ENCODE measurements around the gene GPR157.
"Not testable (repeated sequence)": the region's sequence is repeated elsewhere in the genome, so short reads cannot be mapped to it uniquely, and the experiment has no call there.

GPR157 gene

DNA sequence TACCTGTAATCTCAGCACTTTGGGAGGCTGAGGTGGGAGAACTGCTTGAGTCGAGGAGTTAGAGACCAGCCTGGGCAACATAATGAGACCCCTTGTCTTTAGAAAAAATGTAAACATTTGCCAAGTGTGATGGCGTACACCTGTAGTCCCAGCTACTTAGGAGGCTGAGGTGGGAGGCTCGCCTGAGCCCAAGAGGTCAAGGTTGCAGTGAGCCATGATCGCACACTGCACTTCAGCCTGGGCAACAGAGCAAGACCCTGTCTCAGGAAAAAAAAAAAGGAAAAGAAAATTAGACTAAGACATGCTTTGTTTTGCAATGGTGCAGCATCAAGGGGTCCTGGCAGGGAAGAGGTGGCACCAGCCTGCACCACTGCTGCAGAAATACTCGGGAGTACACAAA is 16.8 kb upstream of the GPR157 start:
- DNase-seq = no peak

DNA sequence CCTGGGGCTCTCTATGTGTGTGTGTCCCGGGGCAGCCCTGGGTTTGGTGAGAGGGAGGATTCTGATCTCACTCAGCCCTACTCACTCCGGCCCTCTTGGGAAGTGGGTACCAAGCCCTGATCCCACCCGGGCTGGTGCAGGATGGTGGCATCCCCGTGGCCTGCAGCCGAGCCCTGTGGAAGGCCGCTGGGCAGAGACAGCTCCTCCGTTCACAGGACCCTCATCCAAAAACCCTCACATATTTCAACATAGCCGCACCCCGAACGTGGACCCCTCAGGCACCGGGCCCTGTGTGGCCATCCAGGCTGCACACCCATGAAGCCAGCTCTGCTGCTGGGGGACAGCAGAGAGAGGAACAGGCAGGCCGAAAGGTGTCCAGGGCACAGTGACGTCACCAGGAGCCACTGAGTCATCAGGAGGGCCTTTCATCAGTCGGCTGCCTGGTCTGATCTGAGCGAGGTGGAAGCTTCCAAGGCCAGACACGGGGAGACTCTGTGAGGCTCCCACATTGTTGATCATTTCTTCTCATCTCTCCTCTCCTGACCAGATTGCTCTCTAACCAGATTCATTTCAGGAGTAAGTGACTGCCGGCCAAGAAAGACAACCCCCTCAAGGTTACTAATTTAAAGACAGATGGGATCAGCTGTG is 16.2 kb upstream of the GPR157 start:
- no peak for DNase-seq

DNA sequence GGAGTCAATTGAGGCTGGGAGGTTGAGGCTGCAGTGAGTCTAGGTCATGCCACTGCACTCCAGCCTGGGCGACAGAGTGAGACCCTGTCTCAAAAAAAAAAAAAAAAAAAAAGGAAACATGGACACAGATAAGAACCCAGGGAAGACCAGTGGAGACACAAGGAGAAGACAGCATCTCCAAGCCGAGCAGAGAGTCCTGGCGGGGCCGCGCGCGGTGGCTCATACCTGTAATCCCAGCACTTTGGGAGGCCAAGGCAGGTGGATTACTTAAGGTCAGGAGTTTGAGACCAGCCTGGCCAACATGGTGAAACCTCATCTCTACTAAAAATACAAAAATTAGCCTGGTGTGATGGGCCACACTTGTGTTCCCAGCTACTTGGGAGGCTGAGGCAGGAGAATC is 15.6 kb upstream of the GPR157 start:
- not testable (repeated sequence) for DNase-seq

DNA sequence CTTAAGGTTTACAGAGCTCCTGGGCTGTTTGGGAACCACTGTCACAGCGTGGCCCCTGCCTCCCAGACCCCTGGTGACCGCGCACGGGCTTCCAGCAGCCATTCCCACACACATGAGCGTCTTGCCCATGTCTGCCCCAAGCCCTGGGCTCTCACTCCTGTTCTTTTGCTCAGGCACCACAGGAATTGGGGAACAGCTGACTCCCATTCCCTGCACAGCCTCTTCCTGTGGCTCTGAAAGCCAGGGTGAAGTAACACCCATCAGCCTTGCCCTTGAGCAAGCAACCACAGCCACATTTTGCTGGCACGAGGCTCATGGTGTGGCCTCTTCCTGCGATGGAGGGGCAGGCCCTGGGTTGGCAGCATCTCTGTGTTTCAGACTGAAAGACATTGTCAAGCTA is 14.3 kb upstream of the GPR157 start:
- no peak for DNase-seq

DNA sequence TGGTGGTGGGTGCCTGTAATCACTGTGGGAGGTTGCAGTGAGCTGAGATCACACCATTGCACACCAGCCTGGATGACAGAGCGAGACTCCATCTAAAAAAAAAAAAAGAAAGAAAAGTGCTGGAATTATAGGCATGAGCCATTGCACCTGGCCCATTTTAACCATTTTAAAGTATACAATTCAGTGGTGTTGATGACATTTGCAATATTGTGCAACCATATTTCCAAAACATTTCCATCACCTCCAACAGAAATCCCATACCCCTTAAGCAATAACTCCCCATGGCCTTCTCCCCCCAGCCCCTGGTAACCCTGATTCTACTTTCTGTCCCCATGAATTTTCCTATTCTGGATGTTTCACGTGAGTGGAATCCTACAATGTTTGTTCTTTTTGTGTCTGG is 11.0 kb upstream of the GPR157 start:
- no peak for DNase-seq

DNA sequence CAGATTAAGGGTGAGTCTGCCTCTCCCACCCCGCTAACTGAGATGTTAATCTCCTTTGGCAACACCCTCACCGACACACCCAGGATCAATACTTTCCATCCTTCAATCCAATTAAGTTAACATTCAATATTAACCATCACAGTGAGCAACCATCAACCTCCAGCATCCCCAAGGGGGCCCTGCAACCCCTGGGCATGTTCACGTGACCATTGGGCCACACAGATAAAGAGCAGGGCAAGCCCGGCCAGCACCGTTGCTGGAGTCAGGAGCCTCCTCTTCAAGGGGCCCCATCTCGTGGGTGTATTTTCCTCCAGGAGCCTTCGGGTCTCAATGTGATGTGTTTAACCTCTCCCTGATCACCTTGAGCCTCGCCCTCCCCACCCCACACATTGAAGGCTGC is 8.0 kb upstream of the GPR157 start:
- no peak for DNase-seq

DNA sequence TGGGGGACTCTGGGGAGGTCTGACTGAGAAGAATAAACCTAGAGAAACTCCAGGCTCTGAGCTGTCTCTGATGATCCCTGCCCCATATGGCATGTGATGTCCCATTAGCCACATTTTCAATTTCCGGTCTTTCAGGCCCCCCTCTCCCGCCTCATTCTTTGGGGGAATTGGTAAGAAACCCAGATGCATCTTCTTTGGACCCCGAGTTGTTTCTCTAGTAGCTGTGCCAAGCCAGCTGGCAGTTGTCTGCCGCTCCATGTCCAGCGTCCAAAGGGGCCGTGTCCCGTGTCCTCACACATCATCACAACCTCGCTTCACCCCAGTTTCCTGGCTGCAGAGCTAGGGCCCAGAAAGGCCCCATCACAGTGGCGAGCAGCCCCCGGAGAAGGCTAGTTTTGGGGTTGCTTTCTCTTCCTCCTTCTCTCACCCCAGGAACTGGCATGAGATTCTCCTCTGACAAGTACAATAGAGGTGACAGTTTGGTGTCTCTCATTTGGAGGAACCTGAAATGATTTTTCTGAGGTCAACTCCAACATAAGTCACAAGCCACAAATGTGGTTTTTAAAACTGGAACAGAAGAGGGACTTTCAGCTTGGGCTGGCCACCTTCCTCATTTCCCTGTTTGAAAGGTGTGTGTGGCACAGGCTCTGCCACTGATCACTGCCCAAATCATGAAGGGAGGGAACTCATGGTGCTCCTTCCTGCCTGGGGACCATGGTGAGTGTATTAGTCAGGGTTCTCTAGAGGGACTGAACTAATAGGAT is 6.4 kb upstream of the GPR157 start:
- DNase-seq = peak; percentile 29

DNA sequence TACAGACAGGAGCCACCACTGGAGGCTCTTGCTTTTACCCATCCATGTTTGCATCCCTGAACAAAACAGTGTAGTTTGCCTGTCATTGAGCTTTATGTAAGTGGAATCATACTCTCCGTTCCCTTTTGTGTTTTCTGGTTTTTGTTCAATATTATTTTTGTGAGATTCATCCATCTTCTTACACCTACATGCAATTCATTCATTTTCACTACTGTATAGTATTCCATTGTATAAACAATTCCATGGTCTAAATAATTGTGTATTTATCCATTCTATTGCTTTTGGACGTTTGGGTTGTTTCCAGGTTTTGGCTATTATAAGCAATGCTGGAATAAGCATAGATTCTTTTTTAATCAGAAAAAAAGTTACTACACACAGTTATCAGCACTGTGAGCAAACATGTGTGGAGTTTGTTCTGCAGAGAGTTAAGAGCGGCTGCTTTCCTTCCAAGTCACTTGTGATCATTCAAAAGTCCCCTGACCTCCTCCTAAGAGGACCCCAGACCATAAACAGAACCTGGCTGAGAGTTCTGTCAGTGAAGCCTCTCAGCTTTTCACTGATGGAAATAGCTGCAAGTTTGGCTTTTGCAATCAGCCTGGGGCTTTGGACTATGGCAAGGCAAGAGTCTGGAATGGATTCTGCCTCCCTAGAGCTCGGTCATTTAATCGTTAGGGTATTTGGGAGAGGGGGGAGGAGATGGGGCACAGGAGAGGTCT is 5.1 kb upstream of the GPR157 start:
- no peak for DNase-seq

DNA sequence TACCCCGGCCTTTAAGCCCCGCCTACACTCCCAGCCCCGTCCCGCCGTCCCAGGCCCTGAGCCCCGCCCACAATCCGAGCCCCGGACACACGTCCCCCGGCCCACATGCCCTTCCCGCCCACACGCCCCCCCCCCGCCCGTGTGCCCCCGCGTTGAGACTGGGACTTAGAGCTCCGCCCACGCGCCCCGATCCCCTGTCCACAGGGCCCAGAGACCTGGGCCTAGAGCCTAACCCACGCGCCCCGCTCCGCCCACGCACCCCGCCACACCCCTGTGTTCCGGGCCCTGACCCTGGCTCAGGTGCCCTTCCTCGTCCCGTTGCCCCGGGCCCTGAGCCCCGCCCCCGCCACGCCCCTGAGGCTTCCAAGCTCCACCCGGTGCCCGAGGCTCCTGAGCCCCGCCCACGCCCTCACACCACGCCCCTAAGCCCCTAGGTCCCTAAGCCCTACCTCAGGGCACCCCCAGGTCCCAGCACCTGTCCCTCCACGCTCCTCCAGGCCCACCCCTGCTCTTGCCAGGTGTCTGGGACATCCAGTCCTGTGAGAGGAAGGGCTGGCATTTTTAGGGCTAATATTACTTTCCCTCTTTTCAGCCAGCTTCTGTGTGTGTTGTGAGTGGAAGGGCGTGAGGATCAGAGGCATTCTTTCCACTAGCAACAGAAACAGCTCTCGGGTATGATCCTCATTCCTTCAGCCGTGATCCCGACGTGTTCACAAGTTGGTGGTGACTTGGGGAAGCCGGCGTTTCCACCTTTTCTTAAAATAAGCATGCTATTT is 552 bp upstream of the GPR157 start:
- DNase-seq = peak; percentile 91

DNA sequence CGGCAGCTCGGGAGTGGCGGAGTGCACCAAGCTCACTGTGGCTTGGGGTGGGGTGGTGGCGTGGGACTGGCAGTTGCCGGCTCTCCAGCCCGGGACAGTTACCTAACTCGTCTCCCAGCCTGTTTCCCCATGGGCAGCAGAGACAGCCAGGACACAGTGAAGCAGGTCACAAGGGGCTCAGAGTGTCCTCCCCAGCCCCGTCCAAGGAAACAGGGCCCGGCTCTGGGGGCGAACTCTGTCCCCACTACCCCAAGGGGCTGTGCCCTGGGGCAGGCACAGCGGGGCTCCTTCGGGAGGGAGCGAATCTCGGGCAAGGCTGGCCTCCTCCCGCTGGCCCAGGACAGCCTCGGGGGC is 759 bp downstream of the GPR157 start:
- no peak for DNase-seq

DNA sequence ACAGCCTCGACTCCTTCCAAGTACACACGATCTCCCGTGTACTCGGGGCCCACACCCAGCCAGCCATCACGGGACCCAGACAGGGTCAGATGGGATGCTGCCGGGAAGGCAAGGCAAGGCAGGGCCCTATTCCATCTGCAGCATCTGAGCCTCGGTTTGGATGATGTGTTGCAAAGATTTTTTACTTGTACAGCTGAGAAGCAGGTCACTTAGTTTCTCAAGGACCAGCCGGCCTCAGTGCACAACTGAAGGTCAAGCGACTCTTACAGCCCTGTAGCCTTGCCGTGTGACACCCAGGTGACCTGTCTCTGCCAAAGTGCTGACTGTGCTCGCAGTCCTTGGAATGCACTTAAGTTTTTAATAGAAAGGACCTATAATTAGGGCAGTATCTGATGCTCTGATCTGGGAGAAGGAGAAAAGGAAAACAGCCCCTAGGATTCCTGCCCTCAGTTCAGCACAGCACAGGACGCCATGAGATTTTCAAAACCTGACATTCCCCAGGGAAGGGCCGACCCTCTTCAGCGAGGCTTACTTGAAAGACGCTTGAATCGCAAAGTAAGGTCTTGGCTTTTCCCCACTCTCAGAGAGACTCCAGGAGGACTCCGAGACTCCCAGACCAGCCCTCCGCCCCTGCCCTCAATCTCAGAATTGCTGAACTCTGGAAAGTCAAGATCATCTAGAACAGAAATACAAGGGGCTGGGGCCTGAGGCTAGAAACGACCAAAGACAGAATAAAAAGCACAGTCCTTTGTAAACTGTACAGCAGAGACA is 1.3 kb downstream of the GPR157 start:
- no peak for DNase-seq

DNA sequence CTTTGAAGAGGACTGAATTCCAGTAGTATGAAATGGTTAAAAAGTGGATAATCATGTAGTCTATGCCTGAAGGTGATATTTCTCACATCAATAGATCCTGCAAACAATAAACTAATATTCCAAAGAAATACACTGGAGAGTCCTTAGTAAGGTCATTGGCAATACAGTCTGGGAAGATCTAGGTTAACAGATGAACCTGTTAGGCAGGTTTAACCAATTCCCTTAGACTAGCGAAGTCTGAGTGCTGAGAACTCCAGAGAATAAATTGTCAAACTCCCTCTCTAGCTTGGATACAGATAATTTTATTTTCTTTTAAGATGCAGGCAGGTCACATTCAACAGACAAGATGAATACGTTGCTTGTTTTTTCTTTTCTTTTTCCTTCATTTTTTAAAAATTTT is 2.4 kb downstream of the GPR157 start:
- DNase-seq = no peak

DNA sequence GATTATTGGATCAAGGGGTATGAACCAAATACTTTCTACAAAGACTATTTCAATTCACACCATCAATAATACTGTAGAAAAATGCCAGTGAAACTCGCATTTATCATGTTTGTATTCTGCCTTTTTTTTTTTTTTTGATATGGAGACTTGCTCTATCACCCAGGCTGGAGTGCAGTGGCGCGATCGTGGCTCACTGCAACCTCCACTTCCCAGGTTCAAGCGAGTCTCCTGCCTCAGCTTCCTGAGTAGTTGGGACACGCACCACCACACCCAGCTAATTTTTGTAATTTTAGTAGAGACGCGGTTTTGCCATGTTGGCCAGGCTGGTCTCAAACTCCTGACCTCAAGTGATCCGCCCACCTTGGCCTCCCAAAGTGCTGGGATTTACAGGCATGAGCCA is 3.1 kb downstream of the GPR157 start:
- not testable (repeated sequence) for DNase-seq

DNA sequence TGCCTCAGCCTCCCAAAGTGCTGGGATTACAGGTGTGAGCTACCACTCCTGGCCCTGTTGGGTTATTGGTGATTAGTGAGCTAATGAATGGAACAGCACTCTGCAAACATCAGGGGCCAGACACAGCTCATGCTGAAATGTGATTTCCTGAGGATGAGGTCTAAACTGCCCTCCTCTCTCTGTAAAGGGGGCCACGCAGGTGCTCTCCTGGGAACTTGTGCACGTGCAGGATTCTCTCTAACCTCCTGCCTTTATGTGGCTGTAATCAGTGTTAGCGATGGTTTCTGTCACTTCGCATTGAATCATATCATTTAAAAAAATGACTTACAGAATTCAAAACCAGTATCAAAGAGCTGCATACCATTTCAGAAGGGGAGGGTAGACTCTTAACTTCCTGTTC is 3.6 kb downstream of the GPR157 start:
- no peak for DNase-seq

DNA sequence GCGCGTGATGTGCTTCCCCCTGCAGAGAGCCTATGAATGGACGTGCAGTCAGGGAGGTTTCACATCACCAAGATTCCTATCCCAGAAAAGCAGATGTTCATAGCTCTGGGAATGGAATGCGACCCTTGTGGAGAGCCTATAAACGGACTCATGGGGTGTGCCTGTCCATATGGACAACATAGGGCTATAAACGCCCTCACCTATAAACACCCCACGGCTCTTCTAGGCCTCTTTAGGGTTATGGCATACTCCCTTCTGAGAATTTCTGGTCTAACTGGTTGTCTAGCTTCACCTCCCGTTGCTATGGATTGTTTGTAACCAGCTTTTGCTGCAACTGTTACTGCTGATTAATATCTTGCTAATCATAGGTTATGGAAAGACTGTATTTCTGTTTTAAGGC is 4.5 kb downstream of the GPR157 start:
- not testable (repeated sequence) for DNase-seq

DNA sequence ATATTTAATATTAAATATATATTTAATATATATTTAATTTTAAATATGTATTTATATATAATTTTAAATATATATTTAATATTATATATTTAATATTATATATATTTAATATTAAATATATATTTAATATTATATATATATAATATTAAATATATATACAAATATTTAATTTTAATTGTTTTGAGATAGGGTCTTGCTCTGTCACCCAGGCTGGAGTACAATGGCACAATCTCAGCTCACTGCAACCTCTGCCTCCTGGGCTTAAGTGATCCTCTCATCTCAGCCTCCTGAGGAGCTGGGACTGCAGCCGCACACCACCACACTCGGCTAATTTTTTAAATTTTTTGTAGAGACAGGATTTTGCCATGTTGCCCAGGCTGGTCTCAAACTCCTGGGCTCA is 5.2 kb downstream of the GPR157 start:
- DNase-seq = not testable (repeated sequence)

DNA sequence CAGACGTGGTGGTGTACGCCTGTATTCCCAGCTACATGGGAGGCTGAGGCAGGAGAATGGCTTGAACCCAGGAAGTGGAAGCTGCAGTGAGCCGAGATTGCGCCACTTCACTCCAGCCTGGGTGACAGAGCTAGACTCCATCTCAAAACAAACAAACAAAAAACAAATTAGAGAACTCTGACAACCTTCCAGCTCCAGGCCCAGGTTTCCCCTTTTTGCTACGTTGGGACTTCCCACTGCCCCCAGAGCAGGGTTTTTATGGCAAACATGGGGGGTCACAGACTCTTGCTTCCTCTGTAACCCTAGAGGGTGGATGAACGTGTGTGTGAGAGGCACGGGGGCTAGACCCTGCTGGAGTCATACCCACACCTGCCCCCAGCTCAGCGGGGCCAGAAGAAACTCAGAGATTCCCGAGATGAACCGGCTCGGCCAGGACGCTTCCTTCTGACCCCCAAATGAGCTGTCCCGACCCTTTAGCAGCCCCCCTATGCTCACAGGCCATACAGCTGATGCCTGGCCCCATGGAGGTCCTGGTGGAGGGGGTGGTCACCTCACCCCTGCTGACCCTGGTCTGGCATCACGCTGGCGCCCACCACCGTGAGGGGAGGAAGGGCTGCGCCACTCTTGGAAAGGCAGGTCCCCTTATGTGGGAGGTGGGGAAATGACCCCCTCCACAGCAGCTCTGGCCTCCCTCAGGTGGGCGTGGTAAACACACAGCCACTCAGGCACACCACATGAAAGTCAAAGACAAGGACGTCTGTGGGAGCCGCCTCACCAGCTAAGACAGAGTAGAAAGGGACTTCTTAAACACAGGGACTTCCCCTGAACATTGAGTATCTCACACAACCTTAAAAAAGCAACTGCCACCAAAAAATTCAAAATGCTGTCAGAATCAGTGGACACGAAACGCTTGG is 7.1 kb downstream of the GPR157 start:
- DNase-seq = peak; percentile 54

DNA sequence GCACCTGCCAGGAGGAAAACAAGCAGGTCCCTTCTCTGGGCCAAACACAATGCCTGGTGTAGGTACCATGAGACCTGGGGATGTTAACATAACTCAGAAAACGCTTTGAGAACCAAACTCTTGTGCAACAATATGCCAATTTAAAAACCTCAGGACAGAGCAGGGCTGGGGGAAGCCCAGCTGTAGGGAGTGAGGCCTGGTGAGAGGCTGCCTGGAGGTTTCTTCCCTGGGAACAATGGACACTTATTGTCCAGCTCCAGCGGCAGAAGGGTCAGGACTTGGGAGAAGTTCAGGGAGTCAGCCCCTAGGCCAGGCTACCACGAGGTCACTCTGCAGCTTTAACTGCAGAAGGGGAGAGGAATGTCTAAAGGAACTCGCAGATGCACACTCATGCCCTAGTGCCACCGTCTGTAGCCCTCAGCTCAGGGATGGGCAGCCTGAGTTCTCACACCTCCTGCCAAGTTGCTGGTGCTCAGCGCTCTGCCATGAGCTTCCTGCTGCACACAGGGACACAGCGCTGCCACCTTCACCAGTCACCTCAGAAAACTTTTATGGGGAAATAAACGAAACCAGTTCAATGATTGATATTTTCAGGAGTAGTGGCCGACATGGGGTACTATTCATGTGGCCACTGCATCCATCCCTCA is 8.5 kb downstream of the GPR157 start:
- no peak for DNase-seq

DNA sequence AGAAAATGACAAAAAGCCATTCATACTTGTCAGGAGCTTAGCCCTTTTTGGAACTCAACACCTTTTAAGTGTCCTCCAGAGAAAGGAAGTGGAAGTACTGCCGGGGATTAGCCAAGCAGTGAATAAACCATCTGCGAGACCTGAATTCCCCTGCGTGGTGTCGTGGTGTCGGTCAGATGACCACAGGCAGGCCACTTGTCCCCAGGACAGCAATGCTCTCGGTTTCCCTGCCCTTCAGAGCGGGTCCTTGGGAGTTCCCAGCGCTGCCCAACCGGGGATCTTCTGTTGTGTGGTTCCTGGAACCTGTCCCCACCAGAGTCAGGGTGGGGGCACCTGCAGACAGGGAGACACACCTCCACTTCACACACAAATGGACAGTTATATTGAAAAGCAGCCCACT is 9.2 kb downstream of the GPR157 start:
- no peak for DNase-seq

DNA sequence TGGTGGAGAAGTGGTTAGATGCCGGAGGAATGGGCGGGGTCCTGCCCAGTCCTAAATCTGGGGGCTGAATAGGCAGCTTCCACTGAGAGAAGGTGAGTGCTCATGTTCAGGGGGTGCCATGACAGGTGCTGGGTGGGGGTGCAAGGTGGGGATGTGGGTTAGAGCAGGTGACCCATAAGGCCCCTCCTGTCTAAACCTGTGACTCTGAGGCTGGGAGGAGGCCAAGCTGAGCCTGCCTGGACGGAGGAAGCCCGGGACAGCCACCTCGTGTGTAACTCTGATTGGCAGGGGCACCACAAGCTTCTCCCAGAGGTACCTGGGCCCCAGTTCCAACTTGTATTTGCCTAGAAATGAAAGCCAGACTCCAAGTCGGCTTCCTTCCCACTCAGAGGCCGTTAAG is 10.7 kb downstream of the GPR157 start:
- no peak for DNase-seq

All from CD4-positive, alpha-beta T cell treated with Interleukin-15 for 1 hour (primary cell).